HG02623 (cell line): ENCODE results near the gene SELENOO.

Experiments
- ATAC-seq: cut with Tn5 transposase; IDR thresholded peaks from one replicate; pipeline ENCODE4 v1.9.1; 2021; ENCODE audit warnings: moderate library complexity; ENCODE audit not compliant: unreplicated experiment

The SELENOO gene

DNA sequence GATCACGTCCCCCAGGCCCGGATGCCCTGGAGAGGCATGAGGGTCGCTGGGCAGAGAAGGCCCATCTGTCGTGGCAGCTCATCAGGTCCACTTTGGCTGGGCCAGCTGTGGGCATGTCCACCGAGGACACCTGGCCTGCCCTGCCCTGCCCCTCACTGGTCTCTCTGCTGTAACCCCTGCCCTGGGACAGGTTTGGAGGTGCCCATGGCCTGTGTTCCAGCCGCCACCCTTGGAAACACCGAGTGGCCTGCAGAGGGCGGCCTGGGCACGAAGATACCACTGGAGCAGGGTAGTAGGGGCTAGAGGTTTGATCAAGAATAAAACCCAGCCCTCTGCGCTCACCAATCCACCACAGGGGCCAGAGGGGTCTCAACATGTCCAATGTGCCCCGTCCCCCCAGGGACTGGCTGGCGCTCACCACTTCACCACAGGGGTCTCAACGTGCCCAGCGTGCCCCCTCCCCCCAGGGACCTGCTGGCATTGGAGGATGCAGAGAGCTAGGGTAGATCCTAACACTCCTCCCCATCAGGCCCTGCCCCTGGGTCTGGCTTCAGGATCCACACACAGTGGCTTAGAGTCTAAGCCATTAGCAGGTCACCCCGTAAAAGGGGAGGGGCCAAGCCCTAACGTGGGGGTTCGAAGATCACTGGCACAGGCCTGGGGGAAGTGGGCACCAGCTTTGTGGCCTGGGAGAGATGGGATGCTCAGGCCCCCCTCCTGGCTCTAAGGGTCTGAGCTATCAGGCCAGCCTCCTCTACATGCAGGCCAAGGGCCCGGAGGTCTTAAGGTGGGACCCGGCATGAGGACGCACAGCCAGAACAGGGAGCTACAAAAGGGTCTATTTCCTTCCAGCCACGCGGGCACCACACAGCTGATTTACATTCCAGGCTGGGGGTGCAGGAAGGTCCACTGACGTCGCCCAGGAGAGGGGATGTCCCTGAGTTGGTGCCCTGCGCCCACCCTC, 51.6 kb downstream of the SELENOO start:
- ATAC-seq: no peak

GRCh38 chr22:50253046-50253915, 52.5 kb downstream of the SELENOO start:
- no peak for ATAC-seq

DNA sequence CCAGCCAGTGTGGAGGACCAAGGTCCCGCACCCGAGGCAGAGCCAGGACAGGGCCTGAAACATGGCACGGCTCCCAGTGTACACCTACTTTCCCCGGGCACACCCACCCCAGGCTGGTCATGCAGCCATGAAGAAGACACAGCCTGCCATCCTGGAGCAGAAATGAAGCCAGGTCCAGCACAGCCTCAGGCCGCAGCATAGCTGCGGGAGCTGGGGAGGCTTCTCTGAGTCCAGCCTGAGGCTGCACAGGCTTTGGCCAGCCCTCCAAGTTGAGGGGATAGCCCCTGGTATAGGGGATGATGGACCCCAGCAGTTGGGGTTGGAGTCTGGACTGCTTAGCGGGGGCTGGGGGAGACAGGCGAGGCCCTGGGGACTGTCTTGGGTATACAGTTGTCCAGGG, 53.1 kb downstream of the SELENOO start:
- no peak for ATAC-seq

- no peak for ATAC-seq
Measured at GRCh38 chr22:50255099-50255498, 54.3 kb downstream of the SELENOO start.

- ATAC-seq: no peak
Measured at GRCh38 chr22:50255607-50256006, 54.8 kb downstream of the SELENOO start.

DNA sequence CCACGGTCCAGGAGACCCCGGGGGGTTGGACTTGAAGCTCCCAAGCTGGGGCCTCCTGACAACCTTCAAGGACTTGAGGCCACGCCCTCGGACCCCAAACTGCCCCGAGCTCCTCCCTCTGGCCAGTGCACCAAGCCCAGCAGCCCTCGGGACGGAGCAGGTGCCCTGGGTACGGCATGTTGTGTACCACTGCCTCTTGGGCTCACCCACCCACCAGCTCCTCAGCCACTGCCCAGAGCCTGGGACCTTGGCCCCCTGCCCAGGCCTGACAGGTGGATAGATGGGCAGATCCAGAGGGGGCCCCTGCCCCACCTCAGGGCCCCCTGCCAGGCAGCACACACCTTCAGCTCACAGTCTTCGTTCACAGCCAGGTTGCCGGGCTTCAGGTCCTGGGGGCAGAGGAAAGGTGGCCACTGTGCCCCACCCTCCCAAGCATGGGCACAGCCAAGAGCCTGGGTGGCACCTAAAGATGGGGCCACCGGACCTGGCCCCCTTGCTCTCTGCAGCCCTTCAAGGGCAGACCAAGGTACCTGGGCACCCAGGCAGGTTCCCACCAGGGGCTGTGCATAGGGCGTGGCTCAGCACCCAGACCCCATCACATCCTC, 55.5 kb downstream of the SELENOO start:
- no peak for ATAC-seq

GRCh38 chr22:50257041-50257440, 56.2 kb downstream of the SELENOO start:
- no peak for ATAC-seq

GRCh38 chr22:50257451-50258360, 56.9 kb downstream of the SELENOO start:
- no peak for ATAC-seq

- no peak for ATAC-seq
Measured at GRCh38 chr22:50258361-50259292, 57.8 kb downstream of the SELENOO start.

DNA sequence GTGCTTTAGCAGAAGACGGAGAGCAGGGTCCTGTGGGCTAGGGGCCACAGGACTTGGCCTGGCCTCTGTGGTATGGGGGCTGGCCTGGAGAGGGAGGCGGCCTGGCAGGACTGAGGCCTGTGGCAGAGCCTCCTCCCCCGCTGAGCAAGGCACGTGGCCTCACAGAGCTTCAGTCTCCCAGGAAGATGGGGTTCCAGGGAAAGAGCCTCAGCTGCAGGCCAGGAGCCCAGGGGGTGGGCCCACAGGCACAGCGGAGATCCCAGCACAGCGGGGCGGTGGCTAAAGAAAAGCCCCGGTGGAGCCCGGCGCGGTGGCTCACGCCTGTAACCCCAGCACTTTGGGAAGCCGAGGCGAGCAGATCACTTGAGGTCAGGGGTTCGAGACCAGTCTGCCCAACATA, 58.5 kb downstream of the SELENOO start:
- no peak for ATAC-seq

- no peak for ATAC-seq
Measured at GRCh38 chr22:50260434-50260800, 59.6 kb downstream of the SELENOO start.

GRCh38 chr22:50260801-50261614, 60.2 kb downstream of the SELENOO start:
- ATAC-seq: no peak

DNA sequence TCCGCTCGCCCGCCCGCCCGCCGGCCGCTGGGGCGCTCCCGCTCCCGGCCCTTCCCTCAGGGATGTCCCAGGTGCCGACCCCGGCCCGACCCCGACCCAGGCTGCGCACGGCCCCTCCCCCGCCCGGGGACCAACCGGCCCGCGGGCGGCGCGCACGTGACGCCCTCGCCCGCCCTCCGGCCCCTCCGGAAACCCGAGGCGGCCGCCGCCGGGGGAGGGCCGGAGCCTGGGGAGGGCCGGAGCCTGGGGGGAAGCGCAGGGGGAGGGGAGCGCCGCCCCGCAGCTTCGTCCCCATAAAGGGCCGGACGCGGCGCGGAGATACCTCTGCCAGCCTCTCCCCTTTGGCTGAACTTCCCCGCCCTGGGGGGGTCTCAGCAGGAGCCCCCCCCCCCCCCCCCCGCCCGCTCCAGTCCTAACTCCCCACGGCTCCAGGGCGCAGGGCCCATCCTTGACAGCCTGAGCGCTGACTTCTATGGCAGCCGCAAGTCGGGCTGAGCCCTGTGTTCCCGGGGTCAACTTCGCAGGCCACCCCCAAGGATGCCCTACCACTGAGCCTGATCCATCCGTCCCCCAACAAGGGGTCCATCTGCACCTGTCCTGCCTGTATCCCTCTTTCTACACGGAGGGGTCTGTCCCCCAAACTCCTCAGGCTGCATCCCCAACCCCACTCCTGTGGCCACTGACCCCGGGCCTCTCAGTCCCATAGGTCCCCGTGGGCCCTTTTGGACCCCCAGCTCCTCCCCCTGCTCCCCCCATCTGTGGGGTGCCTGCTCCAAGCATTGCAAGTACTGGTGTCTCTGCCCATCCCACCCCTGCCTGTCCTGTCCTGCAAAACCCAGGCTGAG, 61.0 kb downstream of the SELENOO start, which contains the start of gene MAPK12:
Gene MAPK12, minus strand, starts transcription at position 69 of the 845 bp plus-strand sequence. CDS start 174 bp downstream, outside the sequence.
- no peak for ATAC-seq

- no peak for ATAC-seq
Measured at GRCh38 chr22:50262460-50262911, 61.7 kb downstream of the SELENOO start.

DNA sequence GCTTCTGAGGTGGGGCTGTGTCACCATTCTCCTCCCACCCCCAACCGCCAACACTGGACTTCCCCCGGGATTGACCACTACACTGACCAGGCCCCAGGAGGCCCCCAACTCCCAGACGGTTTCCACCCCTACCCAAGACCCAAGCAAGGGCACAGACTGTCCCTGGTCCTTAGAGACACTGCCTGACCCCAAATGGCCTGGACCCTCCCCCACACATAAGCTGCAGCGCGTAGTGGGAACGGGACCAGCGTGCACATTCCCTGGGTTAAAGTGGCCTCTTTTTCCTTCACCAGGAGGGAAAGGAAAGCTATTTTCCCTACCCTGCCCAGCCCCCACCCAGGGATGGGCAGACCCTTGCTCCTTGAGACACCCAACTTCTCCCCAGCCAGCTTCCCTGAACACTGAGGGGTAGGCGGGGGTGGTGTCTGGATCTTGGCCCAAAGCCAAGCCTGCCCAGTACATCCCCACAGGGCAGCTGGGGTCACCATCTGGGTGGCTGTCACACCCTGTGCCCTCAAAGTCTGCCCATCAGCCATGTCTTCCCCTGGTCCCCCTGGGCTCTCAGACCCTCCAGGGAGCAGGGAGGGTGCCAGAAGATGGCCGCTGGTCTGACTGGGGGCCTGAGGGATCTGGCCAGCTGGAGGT, 62.3 kb downstream of the SELENOO start:
- ATAC-seq: no peak

DNA sequence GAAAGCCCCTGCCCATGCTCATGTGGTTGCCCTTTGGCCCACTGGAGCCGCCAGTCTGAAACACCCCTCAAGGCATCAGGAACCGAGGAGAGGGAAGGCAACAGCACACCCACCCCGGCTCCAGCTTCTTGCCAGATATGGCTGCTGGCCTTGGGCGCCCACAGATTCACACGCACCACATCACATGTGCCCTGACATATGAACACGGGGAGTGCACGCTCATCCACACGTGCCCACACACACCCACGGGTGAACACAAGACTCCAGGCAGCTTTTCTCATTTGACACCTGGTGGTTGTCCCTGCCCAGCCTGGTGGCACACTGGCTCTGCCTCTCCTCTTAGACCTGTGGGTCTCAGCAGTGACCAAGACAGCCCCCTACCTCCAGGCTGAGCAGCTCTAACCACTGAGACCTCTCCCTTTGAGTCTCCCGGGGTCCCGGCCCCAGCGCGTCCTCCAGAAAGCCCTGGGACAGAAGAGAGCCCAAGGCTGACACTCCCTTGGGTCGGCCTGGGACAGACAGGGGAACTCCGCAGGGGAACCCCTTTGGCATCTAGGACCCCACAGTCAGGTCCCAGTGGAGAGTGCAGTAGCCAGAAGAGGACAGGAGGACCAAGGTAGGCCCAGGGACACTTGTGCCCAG, 63.4 kb downstream of the SELENOO start:
- ATAC-seq: no peak
